Small intestine (tissue), 7 donors: ENCODE results near the gene ATL2. TPM values are rescaled to one million over a fixed set of nuclear protein-coding genes. Genes with fewer than 3 reads are reported as not detected.

ENCODE experiments used
- DNase-seq, 2 donors: peaks; one replicate each; pipeline versions ENCODE4 v3.0.0 to v3.0.0-alpha.2; 2013
- FAIRE-seq: peaks from 2 replicates; lab custom pipeline; 2012; peaks lifted over from hg19 to GRCh38; lab: Jason Lieb, UNC
- H3K27ac ChIP-seq, 3 donors: one replicate each; pipeline ENCODE4 v1.5.1; 2013; ENCODE audit warnings: low read length in 2 of 3, mild to moderate bottlenecking in 2 of 3, control low read depth in 1 of 3, inconsistent platforms in 1 of 3, low read depth in 1 of 3, moderate library complexity in 1 of 3
- H3K27me3 ChIP-seq, 3 donors: one replicate each; pipeline ENCODE4 v1.6.1; 2013; ENCODE audit warnings: low read length in 3 of 3, inconsistent platforms in 1 of 3; ENCODE audit not compliant: control insufficient read depth in 3 of 3, insufficient read depth in 3 of 3
- H3K36me3 ChIP-seq, 3 donors: one replicate each; pipeline ENCODE4 v1.6.1; 2013; ENCODE audit warnings: low read length in 3 of 3, inconsistent platforms in 1 of 3, low read depth in 1 of 3, mild to moderate bottlenecking in 1 of 3, moderate library complexity in 1 of 3; ENCODE audit not compliant: control insufficient read depth in 3 of 3, insufficient read depth in 2 of 3
- H3K4me1 ChIP-seq, 3 donors: one replicate each; pipeline ENCODE4 v1.6.1; 2013; ENCODE audit warnings: low read length in 2 of 3, inconsistent platforms in 1 of 3, low read depth in 1 of 3, mild to moderate bottlenecking in 1 of 3, moderate library complexity in 1 of 3; ENCODE audit not compliant: control insufficient read depth in 3 of 3, insufficient read depth in 2 of 3
- H3K4me3 ChIP-seq, 3 donors: one replicate each; pipeline ENCODE4 v1.5.1; 2013; ENCODE audit warnings: low read length in 3 of 3, control low read depth in 1 of 3, inconsistent platforms in 1 of 3, low read depth in 1 of 3, mild to moderate bottlenecking in 1 of 3, moderate library complexity in 1 of 3
- H3K9me3 ChIP-seq, 2 donors: one replicate each; pipeline ENCODE4 v1.6.1; 2013; ENCODE audit warnings: low read depth in 1 of 2, low read length in 1 of 2; ENCODE audit not compliant: control insufficient read depth in 2 of 2, insufficient read depth in 1 of 2
- WGBS, 3 donors: extraction: QIAGEN DNeasy Blood & Tissue Kit; methylation state at CpG; one replicate each; pipeline ENCODE4 v1.1.7; 2013; 5-methylcytosine and 5-hydroxymethylcytosine counted together
- polyA plus RNA-seq, 4 donors: library from polyadenylated mRNA; stranded (reverse) in 3 of 4; unstranded in 1 of 4; fragments of 200-250 nt in 3 of 4; fragments of 120-200 nt in 1 of 4; gene quantifications; one replicate each; pipeline versions ENCODE4 v1.2.1 to v1.2.3, GENCODE V29; 2013
- donor health status: healthy with polysubstance abuse.
- donor health status: control.
- donor health status: control.
- donor health status: Bipolar disorder and iron deficiency.
- donor health status: healthy.

The ATL2 gene
- polyA plus RNA-seq, 4 donors: 26.2 to 78.8 (median 34.5) TPM

GRCh38 chr2:38254796-38255195 lies 122.3 kb downstream of the ATL2 start:
- no peak for FAIRE-seq
- Histone ChIP-seq H3K4me1 (no peaks in the 10 kb centered on the region), H3K9me3 (no peaks in the 10 kb centered on the region), H3K4me3 (no peak overlapping the region), H3K27me3 (no peaks in the 10 kb centered on the region), H3K27ac (no peak overlapping the region), H3K36me3 (no peaks in the 10 kb centered on the region)
- WGBS, 3 donors: 90 to 96% (median 95%) methylated on average over 5 of the region's 5 CpGs
- DNase-seq: no peak

- H3K4me3 ChIP-seq: no peak overlapping the region
- no peaks in the 10 kb centered on the region for H3K36me3 ChIP-seq
- WGBS, 3 donors: 0 to 34% (median 20%) methylated on average over 1 of the region's 1 CpG
- FAIRE-seq (no peak), DNase-seq (no peak)
- no peaks in the 10 kb centered on the region for H3K27me3 ChIP-seq
- H3K9me3 ChIP-seq: no peaks in the 10 kb centered on the region
- H3K4me1 ChIP-seq: no peaks in the 10 kb centered on the region
- H3K27ac ChIP-seq: no peak overlapping the region
Observed at GRCh38 chr2:38251940-38252339, 125.1 kb downstream of the ATL2 start.

GRCh38 chr2:38248707-38249106 lies 128.4 kb downstream of the ATL2 start:
- H3K4me1 ChIP-seq: no peaks in the 10 kb centered on the region
- no peak for FAIRE-seq
- WGBS, 3 donors: 81 to 83% (median 83%) methylated on average over 2 of the region's 2 CpGs
- no peak for DNase-seq
- no peak overlapping the region for H3K27ac ChIP-seq
- no peaks in the 10 kb centered on the region for H3K9me3 ChIP-seq
- no peaks in the 10 kb centered on the region for H3K36me3 ChIP-seq
- no peak overlapping the region for H3K4me3 ChIP-seq
- H3K27me3 ChIP-seq: no peaks in the 10 kb centered on the region

- DNase-seq: no peak
- H3K36me3 ChIP-seq: no peaks in the 10 kb centered on the region
- WGBS, 3 donors: 70 to 81% (median 73%) methylated on average over 4 of the region's 4 CpGs
- H3K4me1 ChIP-seq: no peaks in the 10 kb centered on the region
- H3K27ac ChIP-seq: no peak overlapping the region
- no peak for FAIRE-seq
- no peaks in the 10 kb centered on the region for H3K9me3 ChIP-seq
- no peak overlapping the region for H3K4me3 ChIP-seq
- no peaks in the 10 kb centered on the region for H3K27me3 ChIP-seq
Observed at GRCh38 chr2:38248255-38248654, 128.8 kb downstream of the ATL2 start.

- H3K4me1 ChIP-seq: no peaks in the 10 kb centered on the region
- H3K27ac ChIP-seq: no peak overlapping the region
- DNase-seq: no peak
- no peaks in the 10 kb centered on the region for H3K36me3 ChIP-seq
- H3K9me3 ChIP-seq: no peaks in the 10 kb centered on the region
- H3K27me3 ChIP-seq: no peaks in the 10 kb centered on the region
- FAIRE-seq: no peak
- 88 to 94% (median 94%) methylated on average over 3 of the region's 3 CpGs for WGBS, 3 donors
- H3K4me3 ChIP-seq: no peak overlapping the region
Observed at GRCh38 chr2:38246105-38246504, 131.0 kb downstream of the ATL2 start.

GRCh38 chr2:38245114-38245641 lies 131.9 kb downstream of the ATL2 start:
- WGBS, 3 donors: 71 to 83% (median 80%) methylated on average over 5 of the region's 5 CpGs
- no peak for FAIRE-seq
- no peak for DNase-seq
- H3K9me3 ChIP-seq: no peaks in the 10 kb centered on the region
- no peak overlapping the region for H3K4me3 ChIP-seq
- H3K4me1 ChIP-seq: no peaks in the 10 kb centered on the region
- H3K27me3 ChIP-seq: no peaks in the 10 kb centered on the region
- no peaks in the 10 kb centered on the region for H3K36me3 ChIP-seq
- no peak overlapping the region for H3K27ac ChIP-seq

GRCh38 chr2:38244301-38244700 lies 132.8 kb downstream of the ATL2 start:
- Histone ChIP-seq H3K4me3 (no peak overlapping the region), H3K27me3 (no peaks in the 10 kb centered on the region), H3K36me3 (no peaks in the 10 kb centered on the region), H3K4me1 (no peaks in the 10 kb centered on the region), H3K9me3 (no peaks in the 10 kb centered on the region), H3K27ac (no peak overlapping the region)
- 86 to 92% (median 87%) methylated on average over 8 of the region's 8 CpGs for WGBS, 3 donors
- DNase-seq (no peak), FAIRE-seq (no peak)

Other genes with a start within 250 kb of the ATL2 start
- gene HNRNPLL, start 225.7 kb upstream of the ATL2 start, polyA plus RNA-seq: 10 to 100 TPM; 17.3 to 36.3 (median 19.7) TPM